Embryonic facial prominence (tissue), 1 donor: ENCODE measurements around the gene TPRN.

ENCODE experiments used
- DNase-seq: peaks from one replicate; pipeline ENCODE4 v3.0.0-alpha.2; 2016; ENCODE audit errors: extremely low spot score

The TPRN gene

GRCh38 chr9:137143459-137143858 lies 57.1 kb downstream of the TPRN start:
- DNase-seq = no peak

GRCh38 chr9:137141976-137142936 lies 58.3 kb downstream of the TPRN start:
- DNase-seq = no peak
